ENCODE data around the gene ERBB4. TPM values are rescaled to one million over a fixed set of nuclear protein-coding genes. Genes with fewer than 3 reads are reported as not detected.

The ERBB4 gene
- total and polyA plus RNA-seq, 10 of the 15 experiments (the other 5 are each of a cell fraction or from before 2014, with no cell fraction given), result under 0.01 to 0.23 (median 0.01) TPM; not detected in 4

DNA sequence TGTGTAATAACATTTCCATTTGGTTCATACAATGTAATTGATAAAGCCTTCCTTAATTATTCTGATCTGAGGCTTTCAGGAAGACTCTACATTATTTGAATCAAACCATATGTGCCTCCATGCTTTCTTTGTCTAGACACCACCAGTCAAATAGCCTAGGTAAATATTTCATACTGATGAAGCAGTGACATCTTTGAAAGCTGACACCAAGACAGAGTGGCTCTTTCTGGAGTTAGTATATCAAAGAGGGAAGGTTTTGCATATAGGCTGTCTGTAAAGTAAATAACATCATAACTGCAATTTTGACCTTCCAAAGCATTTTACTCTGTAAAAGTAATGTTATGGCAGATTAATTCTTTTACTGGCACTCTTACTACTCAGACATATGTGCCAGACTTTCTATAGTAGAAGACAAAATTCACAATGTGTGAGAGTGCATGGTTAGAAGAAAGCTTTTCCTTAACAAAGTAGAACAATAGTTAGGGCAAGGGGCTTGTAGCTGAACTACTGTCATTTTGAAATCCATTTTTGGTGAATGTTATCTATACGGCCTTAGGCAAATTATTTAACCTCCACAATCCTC, 177.3 kb downstream of the ERBB4 start (continued):
- TF ChIP-seq, protein P1, sequence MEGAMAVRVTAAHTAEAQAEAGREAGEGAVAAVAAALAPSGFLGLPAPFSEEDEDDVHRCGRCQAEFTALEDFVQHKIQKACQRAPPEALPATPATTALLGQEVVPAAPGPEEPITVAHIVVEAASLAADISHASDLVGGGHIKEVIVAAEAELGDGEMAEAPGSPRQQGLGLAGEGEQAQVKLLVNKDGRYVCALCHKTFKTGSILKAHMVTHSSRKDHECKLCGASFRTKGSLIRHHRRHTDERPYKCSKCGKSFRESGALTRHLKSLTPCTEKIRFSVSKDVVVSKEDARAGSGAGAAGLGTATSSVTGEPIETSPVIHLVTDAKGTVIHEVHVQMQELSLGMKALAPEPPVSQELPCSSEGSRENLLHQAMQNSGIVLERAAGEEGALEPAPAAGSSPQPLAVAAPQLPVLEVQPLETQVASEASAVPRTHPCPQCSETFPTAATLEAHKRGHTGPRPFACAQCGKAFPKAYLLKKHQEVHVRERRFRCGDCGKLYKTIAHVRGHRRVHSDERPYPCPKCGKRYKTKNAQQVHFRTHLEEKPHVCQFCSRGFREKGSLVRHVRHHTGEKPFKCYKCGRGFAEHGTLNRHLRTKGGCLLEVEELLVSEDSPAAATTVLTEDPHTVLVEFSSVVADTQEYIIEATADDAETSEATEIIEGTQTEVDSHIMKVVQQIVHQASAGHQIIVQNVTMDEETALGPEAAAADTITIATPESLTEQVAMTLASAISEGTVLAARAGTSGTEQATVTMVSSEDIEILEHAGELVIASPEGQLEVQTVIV (IDR thresholded peaks at IDR 0.05; ENCODE audit: borderline replicate concordance, partially characterized antibody), result no peak
- TF ChIP-seq, protein P2, sequence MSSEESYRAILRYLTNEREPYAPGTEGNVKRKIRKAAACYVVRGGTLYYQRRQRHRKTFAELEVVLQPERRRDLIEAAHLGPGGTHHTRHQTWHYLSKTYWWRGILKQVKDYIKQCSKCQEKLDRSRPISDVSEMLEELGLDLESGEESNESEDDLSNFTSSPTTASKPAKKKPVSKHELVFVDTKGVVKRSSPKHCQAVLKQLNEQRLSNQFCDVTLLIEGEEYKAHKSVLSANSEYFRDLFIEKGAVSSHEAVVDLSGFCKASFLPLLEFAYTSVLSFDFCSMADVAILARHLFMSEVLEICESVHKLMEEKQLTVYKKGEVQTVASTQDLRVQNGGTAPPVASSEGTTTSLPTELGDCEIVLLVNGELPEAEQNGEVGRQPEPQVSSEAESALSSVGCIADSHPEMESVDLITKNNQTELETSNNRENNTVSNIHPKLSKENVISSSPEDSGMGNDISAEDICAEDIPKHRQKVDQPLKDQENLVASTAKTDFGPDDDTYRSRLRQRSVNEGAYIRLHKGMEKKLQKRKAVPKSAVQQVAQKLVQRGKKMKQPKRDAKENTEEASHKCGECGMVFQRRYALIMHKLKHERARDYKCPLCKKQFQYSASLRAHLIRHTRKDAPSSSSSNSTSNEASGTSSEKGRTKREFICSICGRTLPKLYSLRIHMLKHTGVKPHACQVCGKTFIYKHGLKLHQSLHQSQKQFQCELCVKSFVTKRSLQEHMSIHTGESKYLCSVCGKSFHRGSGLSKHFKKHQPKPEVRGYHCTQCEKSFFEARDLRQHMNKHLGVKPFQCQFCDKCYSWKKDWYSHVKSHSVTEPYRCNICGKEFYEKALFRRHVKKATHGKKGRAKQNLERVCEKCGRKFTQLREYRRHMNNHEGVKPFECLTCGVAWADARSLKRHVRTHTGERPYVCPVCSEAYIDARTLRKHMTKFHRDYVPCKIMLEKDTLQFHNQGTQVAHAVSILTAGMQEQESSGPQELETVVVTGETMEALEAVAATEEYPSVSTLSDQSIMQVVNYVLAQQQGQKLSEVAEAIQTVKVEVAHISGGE (CRISPR knock-in tag; IDR thresholded peaks at IDR 0.05), result no peak
- TF ChIP-seq RFX5 (IDR thresholded peaks at IDR 0.05; ENCODE audit: low read depth, low read length), result no peak
- no peak for TF ChIP-seq ZNF207 (IDR thresholded peaks at IDR 0.05; ENCODE audit: borderline replicate concordance)
- TF ChIP-seq SIN3A (IDR thresholded peaks at IDR 0.05; ENCODE audit: low read depth, low read length), result no peak
- no peak for TF ChIP-seq TCF12 (IDR thresholded peaks at IDR 0.05; ENCODE audit: low read depth, low read length)
- no peak for TF ChIP-seq RUNX3 (IDR thresholded peaks at IDR 0.05; ENCODE audit: low read length)
- TF ChIP-seq JUND (IDR thresholded peaks at IDR 0.05; ENCODE audit: low read depth, low read length), result no peak
- no peak for TF ChIP-seq TBL1XR1 (IDR thresholded peaks at IDR 0.05; ENCODE audit: low read depth, low read length)
- no peak for TF ChIP-seq BACH1 (IDR thresholded peaks at IDR 0.05; ENCODE audit: borderline replicate concordance)
- TF ChIP-seq, protein P3, sequence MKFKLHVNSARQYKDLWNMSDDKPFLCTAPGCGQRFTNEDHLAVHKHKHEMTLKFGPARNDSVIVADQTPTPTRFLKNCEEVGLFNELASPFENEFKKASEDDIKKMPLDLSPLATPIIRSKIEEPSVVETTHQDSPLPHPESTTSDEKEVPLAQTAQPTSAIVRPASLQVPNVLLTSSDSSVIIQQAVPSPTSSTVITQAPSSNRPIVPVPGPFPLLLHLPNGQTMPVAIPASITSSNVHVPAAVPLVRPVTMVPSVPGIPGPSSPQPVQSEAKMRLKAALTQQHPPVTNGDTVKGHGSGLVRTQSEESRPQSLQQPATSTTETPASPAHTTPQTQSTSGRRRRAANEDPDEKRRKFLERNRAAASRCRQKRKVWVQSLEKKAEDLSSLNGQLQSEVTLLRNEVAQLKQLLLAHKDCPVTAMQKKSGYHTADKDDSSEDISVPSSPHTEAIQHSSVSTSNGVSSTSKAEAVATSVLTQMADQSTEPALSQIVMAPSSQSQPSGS (IDR thresholded peaks at IDR 0.05; ENCODE audit: low read length), result no peak
